ENCODE measurements around the gene FRMD4A. TPM values are rescaled to one million over a fixed set of nuclear protein-coding genes. Genes with fewer than 3 reads are reported as not detected.

The FRMD4A gene
- total and polyA plus RNA-seq, 2 of the 4 experiments (the other 2 are of a cell fraction), result 30.3 to 68.8 TPM

DNA sequence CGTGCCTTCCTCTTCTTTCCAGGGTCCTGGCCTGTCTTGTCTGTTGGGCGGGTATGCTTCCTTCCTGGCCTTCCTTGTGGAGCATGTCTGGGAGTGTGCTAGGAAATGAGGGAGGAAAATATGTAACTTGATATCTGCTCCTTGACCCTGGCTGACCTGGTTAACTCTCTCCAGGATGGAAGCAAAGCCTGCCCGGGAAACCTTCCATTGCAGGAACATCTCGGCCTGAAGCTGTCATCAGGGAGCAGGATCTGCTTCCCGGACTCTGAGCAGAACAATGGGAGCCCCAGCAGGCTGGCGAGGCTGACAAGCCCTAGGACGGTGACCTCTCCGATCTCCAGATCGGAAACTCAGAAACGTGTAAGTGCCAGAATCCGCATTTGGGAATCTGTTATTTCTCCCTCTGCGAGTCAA is 340.3 kb downstream of the FRMD4A start:
- H3K56ac ChIP-seq (ENCODE audit: extremely low read depth, insufficient read depth, low read length), result peak overlapping the region; percentile 29; the same call in 1 of the 2 replicates
- peak overlapping the region; percentile 94 for H3K4ac ChIP-seq (ENCODE audit: low read depth, low read length)
- peak overlapping the region; percentile 0; the same call in 1 of the 2 replicates for H3K4me2 ChIP-seq (ENCODE audit: low read depth, low read length)
- peak; percentile 8 for ATAC-seq (ENCODE audit: low read depth)
- intact Hi-C loops (cut with micrococcal nuclease), result no loop called here
- H3K4me3 ChIP-seq (ENCODE audit: insufficient read depth, low read depth, low read length), result no peak overlapping the region
- H4K20me1 ChIP-seq (ENCODE audit: insufficient read depth, low read length), result no peaks in the 10 kb centered on the region
- peak overlapping the region; percentile 94; the same call in 2 of the 3 replicates for H2BK15ac ChIP-seq (ENCODE audit: low read depth, low read length)
- peaks cover 28% of the 10 kb centered on the region for H3K4me1 ChIP-seq (ENCODE audit: control insufficient read depth, insufficient read depth, low read length)
- H2AK9ac ChIP-seq (replicated peaks; ENCODE audit: low read depth, low read length, poor library complexity), result peak overlapping the region; percentile 35
- peak overlapping the region; percentile 71 for H2AFZ ChIP-seq (replicated peaks; ENCODE audit: low read length, poor library complexity)
- peak overlapping the region; percentile 27 for H2BK5ac ChIP-seq (ENCODE audit: low read depth, low read length, poor library complexity, severe bottlenecking)
- dilution Hi-C loops (cut with HindIII; ENCODE audit: low sequenced_read_pairs, unreplicated experiment), result no loop called here
- H2BK20ac ChIP-seq (ENCODE audit: low read depth, low read length), result peak overlapping the region; percentile 93
- POLR2A ChIA-PET (ENCODE audit: unreplicated experiment), result no interaction called here
- CTCF ChIA-PET, result no interaction called here
- TF ChIP-seq FOS (IDR thresholded peaks at IDR 0.05; ENCODE audit: low read depth, low read length) (no peak), CHD1 (IDR thresholded peaks at IDR 0.05; ENCODE audit: low read depth, low read length) (no peak), RFX5 (IDR thresholded peaks at IDR 0.05; ENCODE audit: low read depth, low read length) (no peak), RCOR1 (IDR thresholded peaks at IDR 0.05; ENCODE audit: insufficient replicate concordance, low read length) (no peak), SMC3 (IDR thresholded peaks at IDR 0.05; ENCODE audit: low read depth, low read length) (no peak), CEBPB (IDR thresholded peaks at IDR 0.05; ENCODE audit: low read depth, low read length) (no peak), MAZ (IDR thresholded peaks at IDR 0.05; ENCODE audit: borderline replicate concordance, low read depth, low read length) (no peak), MAFK (IDR thresholded peaks at IDR 0.05; ENCODE audit: low read depth, low read length) (no peak), MXI1 (IDR thresholded peaks at IDR 0.05; ENCODE audit: borderline replicate concordance, low read depth, low read length) (no peak)
- TF ChIP-seq, protein P1, sequence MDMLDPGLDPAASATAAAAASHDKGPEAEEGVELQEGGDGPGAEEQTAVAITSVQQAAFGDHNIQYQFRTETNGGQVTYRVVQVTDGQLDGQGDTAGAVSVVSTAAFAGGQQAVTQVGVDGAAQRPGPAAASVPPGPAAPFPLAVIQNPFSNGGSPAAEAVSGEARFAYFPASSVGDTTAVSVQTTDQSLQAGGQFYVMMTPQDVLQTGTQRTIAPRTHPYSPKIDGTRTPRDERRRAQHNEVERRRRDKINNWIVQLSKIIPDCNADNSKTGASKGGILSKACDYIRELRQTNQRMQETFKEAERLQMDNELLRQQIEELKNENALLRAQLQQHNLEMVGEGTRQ (IDR thresholded peaks at IDR 0.05; ENCODE audit: low read depth, low read length), result no peak
- peak overlapping the region; percentile 95 for H2BK120ac ChIP-seq (ENCODE audit: low read depth, low read length)
- H3K79me1 ChIP-seq (ENCODE audit: low read depth in 1 of 2, low read length in 2 of 2), result peaks cover 7 to 46% of the 10 kb centered on the region in 2 experiments; a peak in 2 of 4 replicates
- peak overlapping the region; percentile 41 for H3K27ac ChIP-seq (ENCODE audit: insufficient read depth, low read length)
- H4K91ac ChIP-seq (ENCODE audit: insufficient read depth, low read depth, low read length), result peak overlapping the region; percentile 89
- no peaks in the 10 kb centered on the region for H3K27me3 ChIP-seq (ENCODE audit: control insufficient read depth, insufficient read depth, low read length)
- no peaks in the 10 kb centered on the region for H3K9me3 ChIP-seq (ENCODE audit: control insufficient read depth, insufficient read depth, low read length)
- peak overlapping the region; percentile 4; the same call in 1 of the 2 replicates for H3K9ac ChIP-seq (ENCODE audit: low read depth, low read length)
- 45% methylated on average over 9 of the region's 12 CpGs; no CpG with 5 or more reads in 1 of the 2 experiments for WGBS, 2 experiments (ENCODE audit: extremely low coverage in 2 of 2, insufficient read length in 1 of 2)
- peak overlapping the region; percentile 44 to 84; a peak in 3 of 4 replicates for H4K8ac ChIP-seq (ENCODE audit: low read depth in 2 of 2, low read length in 2 of 2)
- peaks cover 20% of the 10 kb centered on the region for H3K9me1 ChIP-seq (ENCODE audit: insufficient read depth, low read length)
- no peaks in the 10 kb centered on the region for H3K36me3 ChIP-seq (ENCODE audit: control insufficient read depth, insufficient read depth, low read length)
- H4K5ac ChIP-seq (ENCODE audit: low read depth, low read length), result peak overlapping the region; percentile 53
- peak; percentile 14 for DNase-seq
- in situ Hi-C loops (cut with MboI; ENCODE audit: low sequenced_read_pairs), result no loop called here
- H3K23ac ChIP-seq (ENCODE audit: low read depth, low read length), result peak overlapping the region; percentile 75
- H3K14ac ChIP-seq (replicated peaks; ENCODE audit: low read depth, low read length), result peak overlapping the region; percentile 91
- H3K18ac ChIP-seq (ENCODE audit: low read depth, low read length), result peak overlapping the region; percentile 66
- peak overlapping the region; percentile 98 for H2AK5ac ChIP-seq (ENCODE audit: low read depth, low read length)
- BruUV-seq (replicated peaks), result no TSS peak

Data from IMR-90 (cell line).